Endothelial cell of umbilical vein (primary cell): ENCODE data around the gene MED4. TPM values are rescaled to one million over a fixed set of nuclear protein-coding genes. Genes with fewer than 3 reads are reported as not detected.

ENCODE experiments used
- BruUV-seq: library from RNA; stranded (reverse); fragments of 400-500 nt; replicated peaks from 2 replicates; lab custom pipeline; 2021; lab: Mats Ljungman, UMichigan
- CTCF ChIA-PET: fragments of 300-600, 350-600 bp; sonication (Branson Sonifier 250); formaldehyde crosslinking; loops from one replicate; lab custom pipeline; 2021; ENCODE audit warnings: antibody characterized with exemption, inconsistent platforms; lab: Charles Lee
- POLR2A ChIA-PET: fragments of 300-600, 350-600 bp; sonication (Branson Sonifier 250); formaldehyde crosslinking; loops from one replicate; lab custom pipeline; 2021; ENCODE audit warnings: antibody characterized with exemption, inconsistent platforms; lab: Charles Lee
- DNase-seq: peaks from one replicate; pipeline ENCODE4 v3.0.0-alpha.2; 2011; ENCODE audit warnings: low read depth, low spot score
- FAIRE-seq: peaks from 2 replicates; lab custom pipeline; 2011; peaks lifted over from hg19 to GRCh38; lab: Jason Lieb, UNC
- H2AFZ ChIP-seq: 2 replicates; pipeline ENCODE4 v1.6.0; 2012; ENCODE audit warnings: low read depth, low read length, control low read depth, inconsistent platforms
- H3K27ac ChIP-seq: 2 replicates; pipeline ENCODE4 v1.5.1; 2011; ENCODE audit warnings: low read depth, mild to moderate bottlenecking, control low read depth, low read length, moderate library complexity; ENCODE audit not compliant: insufficient read depth
- H3K27me3 ChIP-seq, 2 experiments: 2 replicates each; pipeline versions ENCODE4 v1.6.0 to v1.6.1; 2011; ENCODE audit warnings: low read length in 2 of 2, mixed read lengths in 1 of 2; ENCODE audit not compliant: control insufficient read depth in 2 of 2, insufficient read depth in 2 of 2
- H3K36me3 ChIP-seq, 2 experiments: 2 replicates in 1 of 2; 3 replicates in 1 of 2; pipeline ENCODE4 v1.5.1; 2011; ENCODE audit warnings: low read length in 2 of 2, mild to moderate bottlenecking in 1 of 2, moderate library complexity in 1 of 2; ENCODE audit not compliant: control insufficient read depth in 2 of 2, insufficient read depth in 2 of 2; ENCODE audit errors: extremely low read depth in 1 of 2
- H3K4me1 ChIP-seq: 3 replicates; pipeline ENCODE4 v1.5.1; 2011; ENCODE audit warnings: mild to moderate bottlenecking, low read length; ENCODE audit not compliant: control insufficient read depth, insufficient read depth; ENCODE audit errors: extremely low read depth
- H3K4me2 ChIP-seq: 2 replicates; pipeline ENCODE4 v1.6.1; 2011; ENCODE audit warnings: low read length, control low read depth, mixed read lengths; ENCODE audit not compliant: insufficient read depth
- H3K4me3 ChIP-seq, 3 experiments: fragments of 200-600 bp in 1 of 3; sonication (generic), shearing (Covaris generic) in 1 of 3; replicated peaks in 1 of 3; 2 replicates each; pipeline ENCODE4 v1.5.1; 2011 to 2016; ENCODE audit warnings: control low read depth in 3 of 3, low read length in 3 of 3, mild to moderate bottlenecking in 2 of 3, inconsistent platforms in 1 of 3, low read depth in 1 of 3, moderate library complexity in 1 of 3; ENCODE audit not compliant: insufficient read depth in 1 of 3
- H3K79me2 ChIP-seq: 2 replicates; pipeline ENCODE4 v1.6.0; 2012; ENCODE audit warnings: low read length, inconsistent platforms; ENCODE audit not compliant: control insufficient read depth, insufficient read depth
- H3K9ac ChIP-seq: replicated peaks from 2 replicates; pipeline ENCODE3; 2011; ENCODE audit warnings: low read length, control low read depth; ENCODE audit not compliant: insufficient read depth; ENCODE audit errors: extremely low read depth
- H3K9me1 ChIP-seq: replicated peaks from 3 replicates; pipeline ENCODE4 v1.6.0; 2011; ENCODE audit warnings: mild to moderate bottlenecking, low read length; ENCODE audit not compliant: control insufficient read depth, insufficient read depth; ENCODE audit errors: extremely low read depth
- H3K9me3 ChIP-seq: replicated peaks from 2 replicates; pipeline ENCODE4 v1.5.1; 2012; ENCODE audit warnings: low read length, inconsistent platforms; ENCODE audit not compliant: control insufficient read depth, insufficient read depth
- H4K20me1 ChIP-seq: replicated peaks from 2 replicates; pipeline ENCODE3; 2011; ENCODE audit warnings: mild to moderate bottlenecking, low read length; ENCODE audit not compliant: control insufficient read depth, insufficient read depth; ENCODE audit errors: extremely low read depth
- EZH2 ChIP-seq: IDR thresholded peaks from 2 replicates; pipeline ENCODE4 v1.6.1; 2012; ENCODE audit warnings: borderline replicate concordance, low read depth, mild to moderate bottlenecking, moderate library complexity, low read length, inconsistent platforms; ENCODE audit not compliant: severe bottlenecking
- FOS ChIP-seq: IDR thresholded peaks from 2 replicates; pipeline ENCODE4 v1.6.1; 2011; ENCODE audit warnings: mild to moderate bottlenecking, low read length, moderate library complexity, borderline replicate concordance; ENCODE audit not compliant: insufficient read depth
- GATA2 ChIP-seq: IDR thresholded peaks from 2 replicates; pipeline ENCODE4 v1.7.0; 2011; ENCODE audit warnings: low read depth, mild to moderate bottlenecking, moderate library complexity, mixed read lengths, low read length; ENCODE audit not compliant: insufficient read length, insufficient read depth
- JUN ChIP-seq: IDR thresholded peaks from 2 replicates; pipeline ENCODE4 v1.6.1; 2011; ENCODE audit warnings: borderline replicate concordance, low read depth; ENCODE audit not compliant: insufficient read length, insufficient read depth
- MYC ChIP-seq: IDR thresholded peaks from one replicate; pipeline ENCODE4 v1.6.1; 2011; ENCODE audit warnings: mild to moderate bottlenecking, low read depth, low read length
- POLR2A ChIP-seq: IDR thresholded peaks from 2 replicates; pipeline ENCODE4 v1.6.1; 2012; ENCODE audit warnings: low read depth, mild to moderate bottlenecking, control low read depth, low read length
- POLR2AphosphoS5 ChIP-seq: IDR thresholded peaks from 2 replicates; pipeline ENCODE4 v1.6.1; 2012; ENCODE audit warnings: low read depth, mild to moderate bottlenecking, control low read depth, low read length, moderate library complexity; ENCODE audit not compliant: insufficient read depth
- dilution Hi-C: fragments of 300-500 bp; cut with MboI; formaldehyde crosslinking; loops from one replicate; pipeline ENCODE4 v1.15.0; 2019; ENCODE audit warnings: low sequenced_read_pairs; ENCODE audit not compliant: extremely low pct_ligation_motif_present
- intact Hi-C: fragments of 100-400 bp; cut with micrococcal nuclease; formaldehyde crosslinking; loops from one replicate; pipeline ENCODE4 v1.10.0; 2022
- polyA plus RNA-seq, 4 experiments: library from polyadenylated mRNA; depleted of rRNA in 3 of 4; stranded (reverse) in 3 of 4; unstranded in 1 of 4; fragments of >200 nt; gene quantifications; 2 replicates each; pipeline versions ENCODE4 v1.2.1 to v1.2.3, GENCODE V29; 2011 to 2012; ENCODE audit warnings: missing spikeins in 1 of 4
- total RNA-seq: library from RNA; stranded (reverse); gene quantifications from 2 replicates; pipeline ENCODE4 v1.2.3, GENCODE V29; 2021
- TF ChIP-seq, protein P1 (sequence below), 2 donors: IDR thresholded peaks; 1 replicate in 1 of 2; 2 replicates in 1 of 2; pipeline ENCODE4 v1.5.1; 2011; ENCODE audit warnings: low read length in 2 of 2, mild to moderate bottlenecking in 2 of 2, moderate library complexity in 2 of 2, control low read depth in 1 of 2, inconsistent platforms in 1 of 2, low read depth in 1 of 2; ENCODE audit not compliant: insufficient read depth in 1 of 2; ENCODE audit errors: extremely low read depth in 1 of 2
- TF ChIP-seq, protein P2 (sequence below): IDR thresholded peaks from 2 replicates; pipeline ENCODE4 v1.6.1; 2011; ENCODE audit not compliant: insufficient read depth, insufficient read length

The MED4 gene
- total and polyA plus RNA-seq, 2 donors (not counting 3 experiments of a cell fraction or from before 2014, with no cell fraction given), result 21.9 to 43.3 TPM

- Histone ChIP-seq H3K27me3 (peaks cover 0 to 8% of the 10 kb centered on the region in 2 experiments), H3K9ac (no peak overlapping the region), H2AFZ (no peak overlapping the region), H3K4me3 (no peak overlapping the region), H3K79me2 (no peaks in the 10 kb centered on the region), H3K9me3 (no peaks in the 10 kb centered on the region), H3K4me2 (no peak overlapping the region), H3K27ac (no peak overlapping the region), H3K36me3 (no peaks in the 10 kb centered on the region), H4K20me1 (no peaks in the 10 kb centered on the region), H3K4me1 (peaks cover 6% of the 10 kb centered on the region), H3K9me1 (no peaks in the 10 kb centered on the region)
- no peak for DNase-seq
- TF ChIP-seq JUN, result no peak
- TF ChIP-seq POLR2AphosphoS5, result no peak
- no peak for TF ChIP-seq FOS
- TF ChIP-seq, protein P1, sequence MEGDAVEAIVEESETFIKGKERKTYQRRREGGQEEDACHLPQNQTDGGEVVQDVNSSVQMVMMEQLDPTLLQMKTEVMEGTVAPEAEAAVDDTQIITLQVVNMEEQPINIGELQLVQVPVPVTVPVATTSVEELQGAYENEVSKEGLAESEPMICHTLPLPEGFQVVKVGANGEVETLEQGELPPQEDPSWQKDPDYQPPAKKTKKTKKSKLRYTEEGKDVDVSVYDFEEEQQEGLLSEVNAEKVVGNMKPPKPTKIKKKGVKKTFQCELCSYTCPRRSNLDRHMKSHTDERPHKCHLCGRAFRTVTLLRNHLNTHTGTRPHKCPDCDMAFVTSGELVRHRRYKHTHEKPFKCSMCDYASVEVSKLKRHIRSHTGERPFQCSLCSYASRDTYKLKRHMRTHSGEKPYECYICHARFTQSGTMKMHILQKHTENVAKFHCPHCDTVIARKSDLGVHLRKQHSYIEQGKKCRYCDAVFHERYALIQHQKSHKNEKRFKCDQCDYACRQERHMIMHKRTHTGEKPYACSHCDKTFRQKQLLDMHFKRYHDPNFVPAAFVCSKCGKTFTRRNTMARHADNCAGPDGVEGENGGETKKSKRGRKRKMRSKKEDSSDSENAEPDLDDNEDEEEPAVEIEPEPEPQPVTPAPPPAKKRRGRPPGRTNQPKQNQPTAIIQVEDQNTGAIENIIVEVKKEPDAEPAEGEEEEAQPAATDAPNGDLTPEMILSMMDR (IDR thresholded peaks at IDR 0.05; ENCODE audit: extremely low read depth in 1 of 2, insufficient read depth in 1 of 2, low read depth in 1 of 2, low read length in 2 of 2), result no peak
- no peak for TF ChIP-seq EZH2
- TF ChIP-seq GATA2, result no peak
- TF ChIP-seq POLR2A, result no peak
- TF ChIP-seq MYC, result no peak
- TF ChIP-seq, protein P2, sequence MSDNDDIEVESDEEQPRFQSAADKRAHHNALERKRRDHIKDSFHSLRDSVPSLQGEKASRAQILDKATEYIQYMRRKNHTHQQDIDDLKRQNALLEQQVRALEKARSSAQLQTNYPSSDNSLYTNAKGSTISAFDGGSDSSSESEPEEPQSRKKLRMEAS, result no peak
- ChIA-PET CTCF (interaction anchor here (1.2 kb wide), 1 partner anchor 38 kb away, joined by 4 read pairs; no protein-coding TSS in a partner anchor), POLR2A (no interaction called here)
- dilution Hi-C loops, result no loop called here
- intact Hi-C loops, result no loop called here
- FAIRE-seq, result no peak
- no TSS peak for BruUV-seq
These were observed 36.6 kb upstream of the MED4 start for GRCh38 chr13:48131533-48131932.
